Measurements from ENCODE around the gene AKIRIN1.

AKIRIN1 gene

GRCh38 chr1:38989979-38990378, 1.1 kb upstream of the AKIRIN1 start:
- H3K4me3 ChIP-seq (ENCODE audit: low read length): no peak overlapping the region
- no peak for DNase-seq (ENCODE audit: low read depth)
- no peak for TF ChIP-seq CTCF (conservative IDR thresholded peaks at IDR 0.05; ENCODE audit: low read length)

GRCh38 chr1:38990386-38990737, 714 bp upstream of the AKIRIN1 start:
- no peak for TF ChIP-seq CTCF (conservative IDR thresholded peaks at IDR 0.05; ENCODE audit: low read length)
- DNase-seq (ENCODE audit: low read depth): peak; percentile 37
- H3K4me3 ChIP-seq (ENCODE audit: low read length): peak overlapping the region; percentile 70

GRCh38 chr1:38991638-38992411, 749 bp downstream of the AKIRIN1 start:
- peak; percentile 25 for DNase-seq (ENCODE audit: low read depth)
- TF ChIP-seq CTCF (conservative IDR thresholded peaks at IDR 0.05; ENCODE audit: low read length): no peak
- peak overlapping the region; percentile 92 for H3K4me3 ChIP-seq (ENCODE audit: low read length)

GRCh38 chr1:38992412-38993111, 1.5 kb downstream of the AKIRIN1 start:
- H3K4me3 ChIP-seq (ENCODE audit: low read length): peak overlapping the region; percentile 92
- no peak for DNase-seq (ENCODE audit: low read depth)
- no peak for TF ChIP-seq CTCF (conservative IDR thresholded peaks at IDR 0.05; ENCODE audit: low read length)

GRCh38 chr1:38994196-38994595, 3.1 kb downstream of the AKIRIN1 start:
- DNase-seq (ENCODE audit: low read depth): no peak
- H3K4me3 ChIP-seq (ENCODE audit: low read length): no peak overlapping the region
- TF ChIP-seq CTCF (conservative IDR thresholded peaks at IDR 0.05; ENCODE audit: low read length): no peak

GRCh38 chr1:38997034-38997900, 6.2 kb downstream of the AKIRIN1 start:
- H3K4me3 ChIP-seq (ENCODE audit: low read length): no peak overlapping the region
- no peak for TF ChIP-seq CTCF (conservative IDR thresholded peaks at IDR 0.05; ENCODE audit: low read length)
- no peak for DNase-seq (ENCODE audit: low read depth)

Data from AG10803 (cell line).